NCI-H2196 (cell line): Measurements from ENCODE around the gene SLC17A7.

Source experiments
- DNase-seq: peaks from one replicate; lab custom pipeline; 2025; ENCODE audit not compliant: unreplicated experiment; lab: John Stamatoyannopoulos, UW

Gene SLC17A7

DNA sequence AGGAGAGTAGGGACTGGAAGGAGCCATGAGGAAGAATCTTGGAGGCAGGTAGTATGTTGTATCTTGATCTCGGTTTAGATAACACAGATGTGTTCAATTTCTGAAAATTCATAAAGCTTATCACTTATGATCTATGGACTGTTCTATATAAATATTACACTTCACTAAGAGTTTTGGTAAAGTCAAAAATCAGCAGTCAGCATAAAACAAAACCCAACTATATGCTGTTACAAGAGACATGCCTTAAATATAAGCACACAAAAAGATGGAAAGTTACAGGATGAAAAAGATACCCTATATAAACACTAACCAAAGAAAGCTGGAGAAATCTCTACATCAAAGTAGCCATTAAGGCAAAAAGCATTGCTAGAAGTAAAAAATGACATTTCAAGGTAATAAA is 57.7 kb downstream of the SLC17A7 start:
- DNase-seq, result no peak

GRCh38 chr19:49382639-49383038 is 58.7 kb downstream of the SLC17A7 start:
- DNase-seq, result no peak

DNA sequence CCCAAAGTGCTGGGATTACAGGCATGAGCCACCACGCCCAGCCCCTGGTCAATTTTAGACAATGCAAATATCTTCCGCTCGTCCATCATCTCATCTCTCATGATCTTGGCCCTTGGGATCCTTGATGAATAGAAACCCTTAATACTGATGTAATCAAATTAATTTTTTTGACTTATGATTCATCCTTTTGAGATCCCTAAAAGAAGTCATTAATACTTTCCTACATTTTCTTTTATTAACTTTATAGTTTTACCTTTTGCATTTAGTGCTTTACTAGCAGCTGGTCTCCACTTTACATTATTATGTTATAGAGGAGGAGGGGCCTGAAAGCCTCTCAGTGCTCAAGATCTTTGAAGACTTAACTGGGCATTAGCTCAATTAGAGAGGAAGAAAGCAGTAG is 60.9 kb downstream of the SLC17A7 start:
- DNase-seq, result no peak
